Mesenchymal stem cell (in vitro differentiated cells and primary cell): Measurements from ENCODE around the gene BCAP31.
A peak's percentile ranks its signal among the peaks of the same experiment; 100 is the strongest.

Experiments used
- DNase-seq: peaks from one replicate; pipeline ENCODE4 v3.0.0-alpha.2; 2013
- H2AFZ ChIP-seq: one replicate; pipeline ENCODE4 v1.6.1; 2013; ENCODE audit warnings: low read depth, mild to moderate bottlenecking, control low read depth, inconsistent platforms, low read length, moderate library complexity
- H2AK5ac ChIP-seq: 2 replicates; pipeline ENCODE4 v1.6.1; 2013; ENCODE audit warnings: low read length, moderate library complexity, mild to moderate bottlenecking, inconsistent platforms; ENCODE audit not compliant: severe bottlenecking
- H2BK120ac ChIP-seq: one replicate; pipeline ENCODE4 v1.6.1; 2013; ENCODE audit warnings: low read depth, mild to moderate bottlenecking, inconsistent platforms, low read length, moderate library complexity
- H2BK12ac ChIP-seq, 2 experiments: one replicate each; pipeline ENCODE4 v1.6.1; 2013; ENCODE audit warnings: inconsistent platforms in 2 of 2, low read length in 2 of 2, mild to moderate bottlenecking in 2 of 2, moderate library complexity in 2 of 2, control low read depth in 1 of 2
- H2BK15ac ChIP-seq: one replicate; pipeline ENCODE4 v1.6.1; 2013; ENCODE audit warnings: mild to moderate bottlenecking, low read depth, inconsistent platforms; ENCODE audit not compliant: poor library complexity, severe bottlenecking
- H2BK5ac ChIP-seq: 2 replicates; pipeline ENCODE4 v1.6.1; 2013; ENCODE audit warnings: low read depth, mild to moderate bottlenecking, low read length, control low read depth, inconsistent platforms; ENCODE audit not compliant: poor library complexity, severe bottlenecking
- H3K14ac ChIP-seq, 2 experiments: one replicate each; pipeline ENCODE4 v1.6.1; 2013; ENCODE audit warnings: inconsistent platforms in 2 of 2, low read length in 2 of 2, control low read depth in 1 of 2, mild to moderate bottlenecking in 1 of 2, moderate library complexity in 1 of 2
- H3K18ac ChIP-seq, 2 experiments: one replicate each; pipeline ENCODE4 v1.6.1; 2013; ENCODE audit warnings: inconsistent platforms in 2 of 2, low read length in 2 of 2, control low read depth in 1 of 2, low read depth in 1 of 2, mild to moderate bottlenecking in 1 of 2
- H3K23ac ChIP-seq, 2 experiments: one replicate each; pipeline ENCODE4 v1.6.1; 2013; ENCODE audit warnings: inconsistent platforms in 2 of 2, low read length in 2 of 2, mild to moderate bottlenecking in 2 of 2, moderate library complexity in 2 of 2, control low read depth in 1 of 2
- H3K27ac ChIP-seq: 2 replicates; pipeline ENCODE4 v1.5.1; 2013; ENCODE audit warnings: mild to moderate bottlenecking, moderate library complexity, low read length, control low read depth, inconsistent platforms; ENCODE audit not compliant: poor library complexity, severe bottlenecking
- H3K27me3 ChIP-seq, 2 experiments: 2 replicates each; pipeline versions ENCODE4 v1.6.1 to v1.7.0; 2013; ENCODE audit warnings: low read length in 2 of 2, mild to moderate bottlenecking in 2 of 2, moderate library complexity in 2 of 2, control low read depth in 1 of 2, inconsistent platforms in 1 of 2; ENCODE audit not compliant: control insufficient read depth in 1 of 2, insufficient read depth in 1 of 2
- H3K36me3 ChIP-seq, 2 experiments: 2 replicates each; pipeline versions ENCODE4 v1.6.1 to v1.7.0; 2013; ENCODE audit warnings: low read length in 2 of 2, control low read depth in 1 of 2, inconsistent platforms in 1 of 2, low read depth in 1 of 2, mild to moderate bottlenecking in 1 of 2; ENCODE audit not compliant: insufficient read depth in 2 of 2, control insufficient read depth in 1 of 2
- H3K4ac ChIP-seq, 2 experiments: one replicate each; pipeline ENCODE4 v1.6.1; 2013; ENCODE audit warnings: inconsistent platforms in 2 of 2, low read length in 2 of 2, mild to moderate bottlenecking in 2 of 2, moderate library complexity in 2 of 2, control low read depth in 1 of 2, low read depth in 1 of 2
- H3K4me1 ChIP-seq: 2 replicates; pipeline ENCODE4 v1.6.1; 2013; ENCODE audit warnings: low read depth, low read length, control low read depth; ENCODE audit not compliant: control insufficient read depth, insufficient read depth
- H3K4me2 ChIP-seq: 2 replicates; pipeline ENCODE4 v1.6.1; 2013; ENCODE audit warnings: low read length, mild to moderate bottlenecking, inconsistent platforms; ENCODE audit not compliant: poor library complexity, severe bottlenecking
- H3K4me3 ChIP-seq, 2 experiments: 2 replicates each; pipeline versions ENCODE4 v1.5.1 to v1.7.0; 2013; ENCODE audit warnings: low read length in 2 of 2, mild to moderate bottlenecking in 2 of 2, control low read depth in 1 of 2, low read depth in 1 of 2; ENCODE audit not compliant: insufficient read depth in 1 of 2
- H3K79me1 ChIP-seq: replicated peaks from 2 replicates; pipeline ENCODE4 v1.6.1; 2013; ENCODE audit warnings: mild to moderate bottlenecking, control low read depth, low read length, inconsistent platforms; ENCODE audit not compliant: poor library complexity, severe bottlenecking
- H3K9ac ChIP-seq: 2 replicates; pipeline ENCODE4 v1.7.0; 2013; ENCODE audit warnings: mild to moderate bottlenecking, low read length, moderate library complexity
- H3K9me3 ChIP-seq: 2 replicates; pipeline ENCODE4 v1.7.0; 2013; ENCODE audit warnings: mild to moderate bottlenecking, low read length; ENCODE audit not compliant: control insufficient read depth
- H4K8ac ChIP-seq: one replicate; pipeline ENCODE4 v1.6.1; 2013; ENCODE audit warnings: inconsistent platforms, mild to moderate bottlenecking, low read length, moderate library complexity
- H4K91ac ChIP-seq: one replicate; pipeline ENCODE4 v1.6.1; 2013; ENCODE audit warnings: mild to moderate bottlenecking, low read length, inconsistent platforms
- WGBS: methylation state at CpG from one replicate; pipeline ENCODE4 v1.1.7; 2013; ENCODE audit warnings: mixed read lengths; 5-methylcytosine and 5-hydroxymethylcytosine counted together

BCAP31 gene

GRCh38 chrX:153728951-153729631 is 4.9 kb upstream of the BCAP31 start:
- H2BK15ac ChIP-seq, result no peak overlapping the region
- H3K9ac ChIP-seq, result no peak overlapping the region
- H3K18ac ChIP-seq, result no peak overlapping the region
- no peak overlapping the region for H3K4ac ChIP-seq
- no peaks in the 10 kb centered on the region for H3K27me3 ChIP-seq
- peaks cover 4% of the 10 kb centered on the region for H3K79me1 ChIP-seq
- H4K8ac ChIP-seq, result no peak overlapping the region
- H2AK5ac ChIP-seq, result no peak overlapping the region
- H3K9me3 ChIP-seq, result peaks cover 18% of the 10 kb centered on the region
- H3K4me2 ChIP-seq, result no peak overlapping the region
- peaks cover 36% of the 10 kb centered on the region for H3K4me1 ChIP-seq
- H3K14ac ChIP-seq, result no peak overlapping the region
- 95% methylated on average over 18 of the region's 23 CpGs for WGBS
- H3K27ac ChIP-seq, result no peak overlapping the region
- DNase-seq, result no peak
- H3K23ac ChIP-seq, result no peak overlapping the region
- H2BK12ac ChIP-seq, result no peak overlapping the region
- H4K91ac ChIP-seq, result no peak overlapping the region
- H2AFZ ChIP-seq, result peak overlapping the region; percentile 27
- H3K4me3 ChIP-seq, result no peak overlapping the region
- no peak overlapping the region for H2BK120ac ChIP-seq
- H3K36me3 ChIP-seq, result peaks cover 10 to 19% of the 10 kb centered on the region in 2 experiments
- no peak overlapping the region for H2BK5ac ChIP-seq

- H3K14ac ChIP-seq, result peak overlapping the region in 1 of 2 experiments; percentile 86
- H2BK5ac ChIP-seq, result no peak overlapping the region
- peaks cover 4% of the 10 kb centered on the region for H3K79me1 ChIP-seq
- H2AK5ac ChIP-seq, result peak overlapping the region; percentile 81
- peak overlapping the region in 1 of 2 experiments; percentile 40 for H3K18ac ChIP-seq
- peaks cover 18% of the 10 kb centered on the region for H3K9me3 ChIP-seq
- peak overlapping the region; percentile 23 for H4K8ac ChIP-seq
- H3K4me2 ChIP-seq, result no peak overlapping the region
- H3K9ac ChIP-seq, result no peak overlapping the region
- peak overlapping the region in 1 of 2 experiments; percentile 59 for H3K4ac ChIP-seq
- H3K4me3 ChIP-seq, result no peak overlapping the region
- no peak overlapping the region for H2BK120ac ChIP-seq
- no peak overlapping the region for H2BK15ac ChIP-seq
- peak overlapping the region; percentile 52 to 54 for H2BK12ac ChIP-seq
- no peak overlapping the region for H2AFZ ChIP-seq
- peaks cover 10 to 11% of the 10 kb centered on the region in 2 experiments for H3K36me3 ChIP-seq
- DNase-seq, result no peak
- H4K91ac ChIP-seq, result no peak overlapping the region
- no peaks in the 10 kb centered on the region for H3K27me3 ChIP-seq
- no peak overlapping the region for H3K27ac ChIP-seq
- WGBS, result 100% methylated on average over 5 of the region's 6 CpGs
- H3K23ac ChIP-seq, result no peak overlapping the region
- H3K4me1 ChIP-seq, result peaks cover 36% of the 10 kb centered on the region
These were observed 3.9 kb upstream of the BCAP31 start for GRCh38 chrX:153728095-153728494.

GRCh38 chrX:153727123-153727931 is 3.1 kb upstream of the BCAP31 start:
- 76% methylated on average over 20 of the region's 23 CpGs for WGBS

More at GRCh38 chrX:153727123-153727931, 3.1 kb upstream of the BCAP31 start:
- Histone ChIP-seq H3K4me3 (peak overlapping the region in 1 of 2 experiments; percentile 49), H3K27me3 (no peaks in the 10 kb centered on the region), H3K23ac (no peak overlapping the region), H3K79me1 (peaks cover 4% of the 10 kb centered on the region), H2AFZ (no peak overlapping the region), H4K91ac (peak overlapping the region; percentile 92), H2BK120ac (no peak overlapping the region), H3K9me3 (peaks cover 18% of the 10 kb centered on the region), H4K8ac (peak overlapping the region; percentile 92), H3K4me2 (peak overlapping the region; percentile 23), H2AK5ac (peak overlapping the region; percentile 81), H2BK5ac (peak overlapping the region; percentile 69), H2BK12ac (peak overlapping the region; percentile 23 to 92), H3K4me1 (peaks cover 36% of the 10 kb centered on the region), H3K27ac (peak overlapping the region; percentile 83), H2BK15ac (peak overlapping the region; percentile 80), H3K9ac (peak overlapping the region; percentile 64), H3K18ac (peak overlapping the region; percentile 83 to 95), H3K36me3 (peaks cover 8 to 10% of the 10 kb centered on the region in 2 experiments), H3K14ac (peak overlapping the region in 1 of 2 experiments; percentile 64), H3K4ac (peak overlapping the region; percentile 35 to 89)
- DNase-seq, result no peak
